Mesendoderm (in vitro differentiated cells): ENCODE results near the gene ADAM20. TPM values are rescaled to one million over a fixed set of nuclear protein-coding genes. Genes with fewer than 3 reads are reported as not detected.
"Not testable (repeated sequence)": the region's sequence is repeated elsewhere in the genome, so short reads cannot be mapped to it uniquely, and the experiment has no call there.

Source experiments
- DNase-seq: peaks from one replicate; pipeline ENCODE4 v3.0.0; 2013
- H2AK5ac ChIP-seq: 2 replicates; pipeline ENCODE4 v1.6.1; 2013; ENCODE audit warnings: low read length, inconsistent platforms
- H2BK120ac ChIP-seq: 2 replicates; pipeline ENCODE4 v1.6.1; 2013; ENCODE audit warnings: low read depth, mild to moderate bottlenecking, low read length, moderate library complexity, mixed read lengths
- H2BK15ac ChIP-seq: replicated peaks from 2 replicates; pipeline ENCODE4 v1.6.1; 2013; ENCODE audit warnings: low read depth, mild to moderate bottlenecking, moderate library complexity
- H2BK5ac ChIP-seq: 2 replicates; pipeline ENCODE4 v1.6.1; 2013; ENCODE audit warnings: low read length, inconsistent platforms
- H3K18ac ChIP-seq: 2 replicates; pipeline ENCODE4 v1.6.1; 2013; ENCODE audit warnings: mild to moderate bottlenecking, low read length, mixed read lengths
- H3K23ac ChIP-seq: one replicate; pipeline ENCODE4 v1.6.1; 2013; ENCODE audit warnings: low read length
- H3K27ac ChIP-seq: 2 replicates; pipeline ENCODE4 v1.5.1; 2013; ENCODE audit warnings: low read depth, mild to moderate bottlenecking, inconsistent platforms, low read length, moderate library complexity
- H3K27me3 ChIP-seq: 2 replicates; pipeline ENCODE4 v1.6.1; 2013; ENCODE audit warnings: low read length, control low read depth, mild to moderate bottlenecking, inconsistent platforms; ENCODE audit not compliant: insufficient read depth, poor library complexity
- H3K36me3 ChIP-seq: 2 replicates; pipeline ENCODE4 v1.6.1; 2013; ENCODE audit warnings: low read length, inconsistent platforms; ENCODE audit not compliant: control insufficient read depth, insufficient read depth
- H3K4ac ChIP-seq: one replicate; pipeline ENCODE4 v1.6.1; 2013; ENCODE audit warnings: low read depth, mild to moderate bottlenecking, low read length, moderate library complexity
- H3K4me1 ChIP-seq: 2 replicates; pipeline ENCODE4 v1.6.1; 2013; ENCODE audit warnings: low read depth, low read length, inconsistent platforms; ENCODE audit not compliant: control insufficient read depth
- H3K4me2 ChIP-seq: 2 replicates; pipeline ENCODE4 v1.6.1; 2013; ENCODE audit warnings: low read length
- H3K4me3 ChIP-seq: 2 replicates; pipeline ENCODE4 v1.5.1; 2013; ENCODE audit warnings: mild to moderate bottlenecking, low read length
- H3K56ac ChIP-seq: one replicate; pipeline ENCODE4 v1.6.1; 2013; ENCODE audit warnings: low read length
- H3K79me1 ChIP-seq: 2 replicates; pipeline ENCODE4 v1.6.1; 2013; ENCODE audit warnings: low read length, inconsistent platforms
- H3K79me2 ChIP-seq: 2 replicates; pipeline ENCODE4 v1.6.1; 2013; ENCODE audit warnings: mild to moderate bottlenecking, low read length; ENCODE audit not compliant: control insufficient read depth, insufficient read depth
- H3K9ac ChIP-seq: 2 replicates; pipeline ENCODE4 v1.6.1; 2013; ENCODE audit warnings: low read length, inconsistent platforms
- H4K5ac ChIP-seq: one replicate; pipeline ENCODE4 v1.6.1; 2013; ENCODE audit warnings: low read length
- H4K8ac ChIP-seq: one replicate; pipeline ENCODE4 v1.6.1; 2013; ENCODE audit warnings: low read depth, mild to moderate bottlenecking, control low read depth, low read length, moderate library complexity
- WGBS: extraction: QIAGEN DNeasy Blood & Tissue Kit; methylation state at CpG from one replicate; pipeline ENCODE4 v1.1.7; 2013; ENCODE audit warnings: low lambda C conversion rate, missing lambda C conversion rate; ENCODE audit not compliant: insufficient coverage; ENCODE audit errors: extremely low coverage; 5-methylcytosine and 5-hydroxymethylcytosine counted together
- small RNA-seq: library from polyadenylated mRNA; stranded (forward); fragments of <200 nt; extraction: miRNeasy Mini kit (QIAGEN cat#:217004); gene quantifications from one replicate; pipeline ENCODE3, GENCODE V24; 2013; ENCODE audit not compliant: insufficient read depth

ADAM20 gene

DNA sequence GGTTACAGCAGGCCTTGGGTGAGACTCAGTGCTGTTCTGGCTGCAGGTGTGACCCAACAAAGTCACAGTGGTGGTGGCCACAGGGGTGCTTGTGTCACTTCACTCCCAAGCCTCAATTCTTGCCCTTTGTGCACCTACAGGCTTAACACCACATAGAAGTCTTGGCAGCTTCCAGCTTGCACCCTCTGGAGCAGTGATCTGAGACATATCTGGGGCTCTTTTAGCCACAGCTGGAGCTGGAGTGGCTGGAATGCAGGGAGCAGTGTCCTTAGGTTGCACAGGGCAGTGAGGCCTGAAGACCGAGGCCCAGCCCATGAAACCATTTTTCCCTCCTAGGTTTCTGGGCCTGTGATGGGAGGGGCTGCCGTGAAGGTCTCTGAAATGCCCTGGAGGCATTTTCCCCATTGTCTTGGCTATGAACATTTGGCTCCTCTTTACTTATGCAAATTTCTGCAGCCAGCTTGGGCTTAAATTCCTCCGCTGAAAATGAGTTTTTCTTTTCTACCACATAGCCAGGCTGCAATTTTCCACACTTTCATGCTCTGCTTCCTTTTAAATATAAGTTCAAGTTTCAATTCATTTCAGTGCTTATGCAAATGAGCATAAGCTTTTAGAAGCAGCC, 45.1 kb downstream of the ADAM20 start:
- Histone ChIP-seq H3K36me3 (no peaks in the 10 kb centered on the region), H3K4me1 (no peaks in the 10 kb centered on the region), H2BK120ac (no peak overlapping the region), H4K5ac (no peak overlapping the region), H3K27me3 (no peaks in the 10 kb centered on the region), H3K4ac (no peak overlapping the region), H2BK15ac (no peak overlapping the region), H3K27ac (no peak overlapping the region), H3K9ac (no peak overlapping the region), H3K18ac (no peak overlapping the region), H2BK5ac (no peak overlapping the region), H3K79me2 (no peaks in the 10 kb centered on the region), H3K56ac (no peak overlapping the region), H4K8ac (no peak overlapping the region), H3K4me2 (no peak overlapping the region), H3K23ac (no peak overlapping the region), H3K4me3 (no peak overlapping the region), H3K79me1 (no peaks in the 10 kb centered on the region), H2AK5ac (no peak overlapping the region)
- WGBS: no CpG with 5 or more reads among the region's 3 CpGs
- DNase-seq: peak; percentile 22

DNA sequence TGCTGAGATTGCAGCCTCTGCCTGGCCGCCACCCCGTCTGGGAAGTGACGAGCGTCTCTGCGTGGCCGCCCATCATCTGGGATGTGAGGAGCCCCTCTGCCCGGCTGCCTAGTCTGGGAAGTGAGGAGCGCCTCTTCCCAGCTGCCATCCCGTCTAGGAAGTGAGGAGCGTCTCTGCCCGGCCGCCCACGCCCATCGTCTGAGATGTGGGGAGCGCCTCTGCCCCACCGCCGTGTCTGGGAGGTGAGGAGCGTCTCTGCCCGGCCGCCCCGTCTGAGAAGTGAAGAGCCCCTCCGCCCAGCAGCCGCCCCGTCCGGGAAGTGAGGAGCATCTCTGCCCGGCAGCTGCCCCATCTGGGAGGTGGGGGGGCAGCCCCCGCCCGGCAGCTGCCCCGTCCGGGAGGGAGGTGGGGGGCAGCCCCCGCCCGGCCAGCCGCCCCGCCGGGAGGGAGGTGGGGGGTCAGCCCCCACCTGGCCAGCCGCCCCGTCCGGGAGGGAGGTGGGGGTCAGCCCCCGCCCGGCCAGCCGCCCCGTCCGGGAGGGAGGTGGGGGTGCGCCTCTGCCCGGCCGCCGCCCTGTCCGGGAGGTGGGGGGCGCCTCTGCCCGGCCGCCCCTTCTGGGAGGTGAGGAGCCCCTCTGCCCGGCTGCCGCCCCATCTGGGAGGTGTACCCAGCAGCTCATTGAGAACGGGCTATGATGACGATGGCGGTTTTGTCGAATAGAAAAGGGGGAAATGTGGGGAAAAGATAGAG, 57.3 kb downstream of the ADAM20 start:
- not testable (repeated sequence) for H3K56ac ChIP-seq, H3K9ac ChIP-seq, H3K27ac ChIP-seq, H3K36me3 ChIP-seq, H4K8ac ChIP-seq, H2BK15ac ChIP-seq, H3K4ac ChIP-seq, H3K18ac ChIP-seq, H2BK5ac ChIP-seq, H4K5ac ChIP-seq, H3K4me3 ChIP-seq, H3K79me2 ChIP-seq, H3K4me1 ChIP-seq, H3K4me2 ChIP-seq, DNase-seq, H2BK120ac ChIP-seq, H2AK5ac ChIP-seq, H3K27me3 ChIP-seq, H3K23ac ChIP-seq, H3K79me1 ChIP-seq
- 96% methylated on average over 4 of the region's 57 CpGs for WGBS

DNA sequence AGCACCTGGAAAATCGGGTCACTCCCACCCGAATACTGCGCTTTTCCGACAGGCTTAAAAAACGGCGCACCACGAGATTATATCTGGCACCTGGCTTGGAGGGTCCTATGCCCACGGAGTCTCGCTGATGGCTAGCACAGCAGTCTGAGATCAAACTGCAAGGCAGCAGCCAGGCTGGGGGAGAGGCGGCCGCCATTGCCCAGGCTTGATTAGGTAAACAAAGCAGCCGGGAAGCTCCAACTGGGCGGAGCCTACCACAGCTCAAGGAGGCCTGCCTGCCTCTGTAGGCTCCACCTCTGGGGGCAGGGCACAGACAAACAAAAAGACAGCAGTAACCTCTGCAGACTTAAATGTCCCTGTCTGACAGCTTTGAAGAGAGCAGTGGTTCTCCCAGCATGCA, 59.3 kb downstream of the ADAM20 start:
- not testable (repeated sequence) for H3K18ac ChIP-seq, H3K27me3 ChIP-seq, H3K27ac ChIP-seq, H3K79me2 ChIP-seq, H3K4ac ChIP-seq, H3K56ac ChIP-seq, H2BK5ac ChIP-seq, H4K5ac ChIP-seq, H2BK15ac ChIP-seq, DNase-seq, H3K4me2 ChIP-seq, H3K4me1 ChIP-seq, H2BK120ac ChIP-seq, H4K8ac ChIP-seq, H3K4me3 ChIP-seq, H3K36me3 ChIP-seq, H3K9ac ChIP-seq, H3K79me1 ChIP-seq, H2AK5ac ChIP-seq, H3K23ac ChIP-seq
- WGBS: no CpG with 5 or more reads among the region's 13 CpGs

DNA sequence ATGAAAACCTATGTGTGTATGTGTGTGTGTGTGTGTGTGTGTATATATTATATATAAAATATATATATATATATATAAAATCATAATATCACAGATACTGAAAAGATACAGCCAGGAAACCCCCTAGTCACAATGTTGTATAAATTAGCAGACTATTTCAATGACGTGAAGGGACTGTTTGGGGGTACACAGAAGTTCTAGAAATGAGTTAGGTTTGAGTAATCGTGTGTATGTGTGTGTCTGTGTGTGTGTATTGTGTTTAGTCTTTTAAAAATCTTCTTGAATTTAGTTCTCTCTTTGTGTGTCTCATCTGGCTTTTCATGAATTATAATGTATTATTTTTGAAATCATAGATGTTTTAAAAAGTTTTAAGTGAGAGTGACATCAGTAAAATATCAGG, 61.0 kb downstream of the ADAM20 start:
- Histone ChIP-seq H3K23ac (no peak overlapping the region), H3K36me3 (no peaks in the 10 kb centered on the region)

More for the DNA sequence above, 61.0 kb downstream of the ADAM20 start:
- no peak overlapping the region for H2BK5ac ChIP-seq
- H3K4me3 ChIP-seq: no peak overlapping the region
- no peak overlapping the region for H2BK120ac ChIP-seq
- no peaks in the 10 kb centered on the region for H3K4me1 ChIP-seq
- H4K5ac ChIP-seq: no peak overlapping the region
- no peaks in the 10 kb centered on the region for H3K79me2 ChIP-seq
- DNase-seq: no peak
- no peak overlapping the region for H3K56ac ChIP-seq
- no peak overlapping the region for H2AK5ac ChIP-seq
- no peak overlapping the region for H3K4ac ChIP-seq
- no peaks in the 10 kb centered on the region for H3K27me3 ChIP-seq
- H3K18ac ChIP-seq: no peak overlapping the region
- no peak overlapping the region for H3K9ac ChIP-seq
- no peak overlapping the region for H2BK15ac ChIP-seq
- no peak overlapping the region for H4K8ac ChIP-seq
- no peak overlapping the region for H3K4me2 ChIP-seq
- WGBS: 100% methylated on average over 1 of the region's 2 CpGs
- no peaks in the 10 kb centered on the region for H3K79me1 ChIP-seq
- no peak overlapping the region for H3K27ac ChIP-seq

Small RNAs within 50 kb of the gene (small RNA-seq; reads per million reads assigned to genes)
- gene RNU6-659P: not detected
